Hepatic stellate cell (primary cell): ENCODE measurements around the gene SIAE.

Experiments
- DNase-seq: peaks from one replicate; pipeline ENCODE4 v3.0.0; 2011; ENCODE audit warnings: low spot score

The SIAE gene

GRCh38 chr11:124662106-124662505, 11.4 kb downstream of the SIAE start:
- DNase-seq: no peak

- no peak for DNase-seq
These were observed 12.0 kb downstream of the SIAE start for GRCh38 chr11:124661553-124661952.

- DNase-seq: no peak
These were observed 14.6 kb downstream of the SIAE start for GRCh38 chr11:124658986-124659385.

GRCh38 chr11:124658501-124658900, 15.0 kb downstream of the SIAE start:
- no peak for DNase-seq

- DNase-seq: no peak
These were observed 15.6 kb downstream of the SIAE start for GRCh38 chr11:124657904-124658303.

- no peak for DNase-seq
These were observed 16.5 kb downstream of the SIAE start for GRCh38 chr11:124656774-124657630.

- no peak for DNase-seq
These were observed 24.9 kb downstream of the SIAE start for GRCh38 chr11:124648610-124649009.

GRCh38 chr11:124646148-124646547, 27.4 kb downstream of the SIAE start:
- DNase-seq: no peak

GRCh38 chr11:124644426-124645280, 28.9 kb downstream of the SIAE start:
- peak; percentile 51 for DNase-seq

- peak; percentile 66 for DNase-seq
These were observed 29.7 kb downstream of the SIAE start for GRCh38 chr11:124643605-124644425.

- no peak for DNase-seq
These were observed 30.4 kb downstream of the SIAE start for GRCh38 chr11:124643042-124643604.

GRCh38 chr11:124642628-124643027, 30.9 kb downstream of the SIAE start:
- DNase-seq: no peak

- no peak for DNase-seq
These were observed 32.9 kb downstream of the SIAE start for GRCh38 chr11:124640666-124641065.

GRCh38 chr11:124639186-124639585, 34.4 kb downstream of the SIAE start:
- no peak for DNase-seq

- no peak for DNase-seq
These were observed 35.0 kb downstream of the SIAE start for GRCh38 chr11:124638500-124638899.

GRCh38 chr11:124635932-124636331, 37.6 kb downstream of the SIAE start:
- no peak for DNase-seq

- peak; percentile 21 for DNase-seq
These were observed 40.2 kb downstream of the SIAE start for GRCh38 chr11:124633355-124633754.

- DNase-seq: no peak
These were observed 43.6 kb downstream of the SIAE start for GRCh38 chr11:124629961-124630360.

GRCh38 chr11:124627546-124627945, 46.0 kb downstream of the SIAE start:
- no peak for DNase-seq

- no peak for DNase-seq
These were observed 47.9 kb downstream of the SIAE start for GRCh38 chr11:124625504-124626168.

GRCh38 chr11:124623861-124624525, 49.5 kb downstream of the SIAE start:
- peak; percentile 63 for DNase-seq
